GM12878 (cell line): ENCODE measurements around the gene RASAL1. TPM values are rescaled to one million over a fixed set of nuclear protein-coding genes. Genes with fewer than 3 reads are reported as not detected.

Source experiments
- ATAC-seq: fragments of 200-7000 bp; cut with Tn5 transposase; 3 replicates; pipeline ENCODE4 v1.9.1; 2020; ENCODE audit warnings: mild to moderate bottlenecking, moderate library complexity
- BruUV-seq: library from RNA; stranded (reverse); fragments of 400-500 nt; replicated peaks from 2 replicates; lab custom pipeline; 2021; lab: Mats Ljungman, UMichigan
- CTCF ChIA-PET: fragments of 300-600 bp; sonication (Branson Sonifier 250); formaldehyde crosslinking; extraction: SDS; loops from one replicate; lab custom pipeline; 2021; ENCODE audit warnings: inconsistent platforms; lab: Yijun Ruan, JAX
- POLR2A ChIA-PET: fragments of 350-600 bp; formaldehyde crosslinking; extraction: SDS; loops from one replicate; lab custom pipeline; 2021; ENCODE audit warnings: inconsistent platforms; lab: Charles Lee
- RAD21 ChIA-PET: fragments of 300-600 bp; sonication (Branson Sonifier 250); formaldehyde crosslinking; loops from one replicate; lab custom pipeline; 2023; ENCODE audit warnings: antibody characterized with exemption; ENCODE audit not compliant: unreplicated experiment; lab: Charles Lee
- SMC1A ChIA-PET: fragments of 300-600 bp; sonication (Branson Sonifier 250); formaldehyde crosslinking; loops from one replicate; lab custom pipeline; 2023; ENCODE audit not compliant: unreplicated experiment, uncharacterized antibody; lab: Charles Lee
- DNase-seq: peaks from one replicate; pipeline ENCODE4 v3.0.0-alpha.2; 2011; ENCODE audit warnings: low read depth, low spot score
- FAIRE-seq: peaks from 3 replicates; lab custom pipeline; 2011; peaks lifted over from hg19 to GRCh38; lab: Jason Lieb, UNC
- H2AFZ ChIP-seq: 2 replicates; pipeline ENCODE4 v1.6.0; 2011; ENCODE audit warnings: low read depth, low read length, control low read depth; ENCODE audit not compliant: control insufficient read depth
- H3K27ac ChIP-seq: 2 replicates; pipeline ENCODE4 v1.5.1; 2011; ENCODE audit warnings: control low read depth; ENCODE audit not compliant: control insufficient read depth, insufficient read depth
- H3K27me3 ChIP-seq, 2 experiments: replicated peaks in 1 of 2; 2 replicates each; pipeline versions ENCODE4 v1.6.0 to v1.6.1; 2011; ENCODE audit warnings: low read length in 1 of 2; ENCODE audit not compliant: control insufficient read depth in 2 of 2, insufficient read depth in 2 of 2
- H3K36me3 ChIP-seq, 2 experiments: 2 replicates each; pipeline ENCODE4 v1.5.1; 2011; ENCODE audit warnings: low read length in 1 of 2; ENCODE audit not compliant: control insufficient read depth in 2 of 2, insufficient read depth in 2 of 2
- H3K4me1 ChIP-seq: 2 replicates; pipeline ENCODE4 v1.6.1; 2011; ENCODE audit warnings: mild to moderate bottlenecking, low read length, moderate library complexity, mixed read lengths; ENCODE audit not compliant: control insufficient read depth, insufficient read depth
- H3K4me2 ChIP-seq: 2 replicates; pipeline ENCODE4 v1.6.0; 2011; ENCODE audit warnings: control low read depth; ENCODE audit not compliant: control insufficient read depth, insufficient read depth
- H3K4me3 ChIP-seq: fragments of 200-600 bp; sonication (generic); 2 replicates; pipeline ENCODE4 v1.5.1; 2016
- H3K79me2 ChIP-seq: 2 replicates; pipeline ENCODE4 v1.6.0; 2011; ENCODE audit warnings: low read length; ENCODE audit not compliant: control insufficient read depth, insufficient read depth
- H3K9ac ChIP-seq: 2 replicates; pipeline ENCODE4 v1.8.0; 2011; ENCODE audit warnings: low read length, control low read depth, mixed read lengths; ENCODE audit not compliant: control insufficient read depth, insufficient read depth
- H3K9me3 ChIP-seq: replicated peaks from 3 replicates; pipeline ENCODE4 v1.5.1; 2011; ENCODE audit warnings: mild to moderate bottlenecking, low read length; ENCODE audit not compliant: control insufficient read depth, insufficient read depth
- H4K20me1 ChIP-seq: 2 replicates; pipeline ENCODE4 v1.6.0; 2011; ENCODE audit not compliant: control insufficient read depth, insufficient read depth
- BACH1 ChIP-seq: fragments of 450-650 bp; IDR thresholded peaks from 2 replicates; pipeline ENCODE4 v1.6.1; 2017; ENCODE audit warnings: mild to moderate bottlenecking, borderline replicate concordance
- CBX3 ChIP-seq: fragments of 200-600 bp; sonication (generic); IDR thresholded peaks from 2 replicates; pipeline ENCODE4 v1.6.1; 2016; ENCODE audit warnings: low read depth, borderline replicate concordance
- DPF2 ChIP-seq: fragments of 450-650 bp; IDR thresholded peaks from 2 replicates; pipeline ENCODE4 v1.6.1; 2017; ENCODE audit warnings: mild to moderate bottlenecking
- IKZF1 ChIP-seq: fragments of 450-650 bp; conservative IDR thresholded peaks from 2 replicates; pipeline ENCODE4 v1.6.1; 2017; ENCODE audit warnings: antibody characterized with exemption, mild to moderate bottlenecking
- JUNB ChIP-seq: IDR thresholded peaks from 2 replicates; pipeline ENCODE4 v1.6.1; 2016; ENCODE audit warnings: antibody characterized with exemption, mild to moderate bottlenecking
- JUND ChIP-seq: IDR thresholded peaks from 2 replicates; pipeline ENCODE4 v1.6.1; 2012; ENCODE audit warnings: low read depth, mild to moderate bottlenecking, low read length, improper control_type of control experiment, moderate library complexity
- LARP7 ChIP-seq: fragments of 450-650 bp; IDR thresholded peaks from 2 replicates; pipeline ENCODE4 v1.6.1; 2017; ENCODE audit warnings: mild to moderate bottlenecking
- RAD21 ChIP-seq: IDR thresholded peaks from 2 replicates; pipeline ENCODE4 v1.6.1; 2011; ENCODE audit warnings: mild to moderate bottlenecking, low read depth, low read length, moderate library complexity; ENCODE audit not compliant: insufficient read depth
- RB1 ChIP-seq: fragments of 450-650 bp; formaldehyde crosslinking; IDR thresholded peaks from 2 replicates; pipeline ENCODE4 v1.6.1; 2017; ENCODE audit warnings: mild to moderate bottlenecking, borderline replicate concordance
- SMARCA5 ChIP-seq: fragments of 450-650 bp; IDR thresholded peaks from 2 replicates; pipeline ENCODE4 v1.6.1; 2017; ENCODE audit warnings: mild to moderate bottlenecking
- SMC3 ChIP-seq: IDR thresholded peaks from 2 replicates; pipeline ENCODE4 v1.6.1; 2011; ENCODE audit warnings: low read length, improper control_type of control experiment, borderline replicate concordance
- WGBS: methylation state at CpG from one replicate; pipeline ENCODE4 v1.1.6; 2016; ENCODE audit warnings: low lambda C conversion rate; ENCODE audit not compliant: insufficient replicate concordance, insufficient coverage; ENCODE audit errors: missing lambda C conversion rate; 5-methylcytosine and 5-hydroxymethylcytosine counted together
- in situ Hi-C: fragments of 300-500 bp; cut with MboI; formaldehyde crosslinking; loops from 9 replicates; pipeline ENCODE4 v1.14.3; 2018; ENCODE audit warnings: mixed read lengths
- intact Hi-C: fragments of 100-400 bp; cut with micrococcal nuclease; formaldehyde crosslinking; loops from one replicate; pipeline ENCODE4 v1.14.2; 2022; ENCODE audit not compliant: unreplicated experiment
- polyA plus RNA-seq, 11 experiments: library from polyadenylated mRNA; depleted of rRNA in 4 of 11; unstranded in 6 of 11; stranded (reverse) in 5 of 11; fragments of >200 nt; fragmentation: Nextera tagmentation in 4 of 11; fragmentation: Illumina TruSeq in 1 of 11; extraction: Ambion mirVana in 4 of 11; extraction: Trizol in 1 of 11; gene quantifications; 1 replicate in 1 of 11; 2 replicates in 10 of 11; pipeline versions ENCODE4 v1.2.1 to v1.2.3, GENCODE V29; 2011 to 2016; ENCODE audit warnings: inconsistent platforms in 2 of 11, missing spikeins in 2 of 11, low read depth in 1 of 11
- total RNA-seq, 4 experiments: library from RNA; depleted of rRNA in 3 of 4; stranded (reverse); fragments of >200 nt in 3 of 4; fragmentation: Illumina TruSeq in 1 of 4; extraction: Trizol in 1 of 4; gene quantifications; 2 replicates each; pipeline versions ENCODE4 v1.2.1 to v1.2.3, GENCODE V29; 2013 to 2021
- TF ChIP-seq, protein P1 (sequence below): fragments of 450-650 bp; formaldehyde crosslinking; IDR thresholded peaks from 2 replicates; pipeline ENCODE4 v1.4.0; 2022; ENCODE audit warnings: mild to moderate bottlenecking, moderate library complexity
- TF ChIP-seq, protein P2 (sequence below), 3 experiments: IDR thresholded peaks in 2 of 3; conservative IDR thresholded peaks in 1 of 3; 2 replicates each; pipeline ENCODE4 v1.5.1; 2011; ENCODE audit warnings: low read depth in 3 of 3, low read length in 3 of 3, mild to moderate bottlenecking in 3 of 3, control low read depth in 2 of 3, moderate library complexity in 2 of 3, inconsistent platforms in 1 of 3, mixed read lengths in 1 of 3; ENCODE audit not compliant: control insufficient read depth in 2 of 3, insufficient read depth in 1 of 3; ENCODE audit errors: extremely low read depth in 1 of 3

RASAL1 gene
- total and polyA plus RNA-seq, 10 of the 15 experiments (the other 5 are each of a cell fraction or from before 2014, with no cell fraction given) = 0.12 to 1.0 (median 0.52) TPM; not detected in 6

DNA sequence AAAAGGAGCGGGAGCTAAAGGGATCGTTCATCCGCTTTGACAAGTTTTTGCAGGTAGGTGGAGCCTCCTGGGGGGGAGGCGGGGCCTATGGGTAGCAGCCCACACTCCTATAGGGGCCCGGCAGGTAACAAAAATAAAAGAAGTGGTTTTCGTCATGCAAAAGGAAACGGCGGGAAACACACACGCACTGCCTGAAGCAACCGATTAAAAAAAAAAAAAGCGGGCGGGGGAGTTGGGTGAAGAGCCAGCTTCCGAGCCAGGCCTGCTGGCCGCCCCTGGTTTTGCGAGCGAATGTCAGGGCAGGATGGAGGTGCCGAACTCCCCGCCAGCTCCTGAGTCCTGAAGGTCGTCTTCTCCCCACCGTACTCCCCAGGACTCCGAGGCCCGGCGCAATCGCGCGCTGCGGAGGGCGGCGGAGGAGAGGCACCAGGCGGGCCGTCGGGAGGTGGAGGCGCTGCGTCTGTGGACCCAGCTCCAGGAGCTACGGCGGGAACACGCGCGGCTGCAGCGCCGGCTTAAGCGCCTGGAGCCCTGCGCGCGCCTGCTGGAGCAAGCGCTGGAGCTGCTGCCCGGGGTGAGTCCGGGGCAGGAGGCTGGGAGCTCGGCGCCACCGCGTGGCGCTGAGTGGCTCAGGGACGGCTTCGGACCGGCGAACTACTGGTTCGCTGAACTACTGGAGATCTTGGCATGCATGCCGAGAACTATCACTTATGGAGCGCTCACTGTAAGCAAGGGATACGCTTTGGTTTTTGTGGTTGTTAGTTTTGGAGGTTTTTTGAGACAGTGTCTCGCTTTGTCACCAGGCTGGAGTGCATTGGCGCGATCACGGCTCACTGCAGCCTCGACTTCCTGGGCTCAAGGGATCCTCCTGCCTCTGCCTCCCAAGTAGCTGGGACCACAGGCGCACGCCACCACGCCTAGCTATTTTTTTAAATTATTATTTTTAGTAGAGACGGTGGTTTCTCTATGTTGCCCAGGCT, 17.6 kb upstream of the RASAL1 start:
- no peak for FAIRE-seq
- SMC1A ChIA-PET = interaction anchor here (0.6 to 6.1 kb wide), 16 partner anchors 8 to 160 kb away, joined by 3 to 37 read pairs (median 4); no protein-coding TSS in a partner anchor
- 0 out of 2 replicates have a peak, but pooled peaks have one; percentile 43 for TF ChIP-seq BACH1
- TF ChIP-seq RAD21 = peak; percentile 59
- TF ChIP-seq SMARCA5 = peak; percentile 74; the same call in 1 of the 2 replicates
- peak; percentile 22; the same call in 1 of the 2 replicates for TF ChIP-seq RB1
- peak; percentile 54; the same call in 1 of the 2 replicates for TF ChIP-seq DPF2
- peak; percentile 66 for TF ChIP-seq IKZF1
- no peak for TF ChIP-seq CBX3
- no peak for TF ChIP-seq JUNB
- peak; percentile 85; the same call in 1 of the 2 replicates for TF ChIP-seq LARP7
- TF ChIP-seq, protein P1, sequence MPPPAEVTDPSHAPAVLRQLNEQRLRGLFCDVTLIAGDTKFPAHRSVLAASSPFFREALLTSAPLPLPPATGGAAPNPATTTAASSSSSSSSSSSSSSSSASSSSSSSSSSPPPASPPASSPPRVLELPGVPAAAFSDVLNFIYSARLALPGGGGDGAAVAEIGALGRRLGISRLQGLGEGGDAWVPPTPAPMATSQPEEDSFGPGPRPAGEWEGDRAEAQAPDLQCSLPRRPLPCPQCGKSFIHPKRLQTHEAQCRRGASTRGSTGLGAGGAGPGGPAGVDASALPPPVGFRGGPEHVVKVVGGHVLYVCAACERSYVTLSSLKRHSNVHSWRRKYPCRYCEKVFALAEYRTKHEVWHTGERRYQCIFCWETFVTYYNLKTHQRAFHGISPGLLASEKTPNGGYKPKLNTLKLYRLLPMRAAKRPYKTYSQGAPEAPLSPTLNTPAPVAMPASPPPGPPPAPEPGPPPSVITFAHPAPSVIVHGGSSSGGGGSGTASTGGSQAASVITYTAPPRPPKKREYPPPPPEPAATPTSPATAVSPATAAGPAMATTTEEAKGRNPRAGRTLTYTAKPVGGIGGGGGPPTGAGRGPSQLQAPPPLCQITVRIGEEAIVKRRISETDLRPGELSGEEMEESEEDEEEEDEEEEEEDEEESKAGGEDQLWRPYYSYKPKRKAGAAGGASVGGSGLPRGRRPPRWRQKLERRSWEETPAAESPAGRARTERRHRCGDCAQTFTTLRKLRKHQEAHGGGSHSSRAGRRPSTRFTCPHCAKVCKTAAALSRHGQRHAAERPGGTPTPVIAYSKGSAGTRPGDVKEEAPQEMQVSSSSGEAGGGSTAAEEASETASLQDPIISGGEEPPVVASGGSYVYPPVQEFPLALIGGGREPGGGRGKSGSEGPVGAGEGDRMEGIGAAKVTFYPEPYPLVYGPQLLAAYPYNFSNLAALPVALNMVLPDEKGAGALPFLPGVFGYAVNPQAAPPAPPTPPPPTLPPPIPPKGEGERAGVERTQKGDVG = no peak
- TF ChIP-seq, protein P2, sequence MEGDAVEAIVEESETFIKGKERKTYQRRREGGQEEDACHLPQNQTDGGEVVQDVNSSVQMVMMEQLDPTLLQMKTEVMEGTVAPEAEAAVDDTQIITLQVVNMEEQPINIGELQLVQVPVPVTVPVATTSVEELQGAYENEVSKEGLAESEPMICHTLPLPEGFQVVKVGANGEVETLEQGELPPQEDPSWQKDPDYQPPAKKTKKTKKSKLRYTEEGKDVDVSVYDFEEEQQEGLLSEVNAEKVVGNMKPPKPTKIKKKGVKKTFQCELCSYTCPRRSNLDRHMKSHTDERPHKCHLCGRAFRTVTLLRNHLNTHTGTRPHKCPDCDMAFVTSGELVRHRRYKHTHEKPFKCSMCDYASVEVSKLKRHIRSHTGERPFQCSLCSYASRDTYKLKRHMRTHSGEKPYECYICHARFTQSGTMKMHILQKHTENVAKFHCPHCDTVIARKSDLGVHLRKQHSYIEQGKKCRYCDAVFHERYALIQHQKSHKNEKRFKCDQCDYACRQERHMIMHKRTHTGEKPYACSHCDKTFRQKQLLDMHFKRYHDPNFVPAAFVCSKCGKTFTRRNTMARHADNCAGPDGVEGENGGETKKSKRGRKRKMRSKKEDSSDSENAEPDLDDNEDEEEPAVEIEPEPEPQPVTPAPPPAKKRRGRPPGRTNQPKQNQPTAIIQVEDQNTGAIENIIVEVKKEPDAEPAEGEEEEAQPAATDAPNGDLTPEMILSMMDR (IDR thresholded peaks at IDR 0.05 in 2 of 3, conservative IDR thresholded peaks at IDR 0.05 in 1 of 3; ENCODE audit: control insufficient read depth in 2 of 3, extremely low read depth in 1 of 3, insufficient read depth in 1 of 3, low read depth in 3 of 3, low read length in 3 of 3) = peak; percentile 45 to 77 (median 53); a peak in 5 of 6 replicates
- TF ChIP-seq JUND = no peak
- TF ChIP-seq SMC3 = peak; percentile 41; the same call in 1 of the 2 replicates

More for the DNA sequence above, 17.6 kb upstream of the RASAL1 start:
- CTCF ChIA-PET = interaction anchor here (0.5 to 5.2 kb wide), 25 partner anchors 8 to 647 kb away, joined by 3 to 33 read pairs (median 4); partner anchors contain the start of gene SDSL
- Histone ChIP-seq H3K4me1 (peaks cover 15% of the 10 kb centered on the region), H3K4me2 (peak overlapping the region; percentile 92), H3K4me3 (peak overlapping the region; percentile 59; the same call in 1 of the 2 replicates), H4K20me1 (no peaks in the 10 kb centered on the region), H3K36me3 (peaks cover 0 to 8% of the 10 kb centered on the region in 2 experiments; a peak in 2 of 4 replicates), H2AFZ (peak overlapping the region; percentile 43), H3K9ac (no peak overlapping the region), H3K27me3 (peaks cover 7 to 8% of the 10 kb centered on the region in 2 experiments; a peak in 2 of 4 replicates), H3K27ac (no peak overlapping the region), H3K79me2 (no peaks in the 10 kb centered on the region), H3K9me3 (no peaks in the 10 kb centered on the region)
- POLR2A ChIA-PET = interaction anchor here (0.5 to 1.1 kb wide), 3 partner anchors 11 to 50 kb away, joined by 3 to 4 read pairs (median 3); no protein-coding TSS in a partner anchor
- in situ Hi-C loops = loop anchor here (5.0 kb wide), 1 partner anchor 106 kb away; no protein-coding TSS in a partner anchor
- ATAC-seq (peak; percentile 89), DNase-seq (no peak)
- no TSS peak for BruUV-seq
- intact Hi-C loops = loop anchor here (1.0 to 5.0 kb wide), 3 partner anchors 46 to 160 kb away; no protein-coding TSS in a partner anchor
- WGBS = 3% methylated on average over 70 of the region's 70 CpGs
- RAD21 ChIA-PET = interaction anchor here (1.0 to 3.2 kb wide), 14 partner anchors 11 to 253 kb away, joined by 3 to 29 read pairs (median 4); no protein-coding TSS in a partner anchor
